SK-N-MC (cell line): ENCODE results near the gene VHLL.

Source experiments
- EZH2 ChIP-seq: fragments of 200-600 bp; sonication (generic); IDR thresholded peaks from one replicate; pipeline ENCODE4 v1.6.1; 2017; ENCODE audit warnings: antibody characterized with exemption
- POLR2AphosphoS5 ChIP-seq: IDR thresholded peaks from 2 replicates; pipeline ENCODE4 v1.6.1; 2012; ENCODE audit warnings: mild to moderate bottlenecking, low read depth, low read length, borderline replicate concordance

GRCh38 chr1:156260896-156261295, 38.2 kb downstream of the VHLL start:
- no peak for TF ChIP-seq EZH2
- TF ChIP-seq POLR2AphosphoS5, result no peak
